ENCODE results near the gene MMP24. TPM values are rescaled to one million over a fixed set of nuclear protein-coding genes. Genes with fewer than 3 reads are reported as not detected.

Gene MMP24
- total and polyA plus RNA-seq, 2 of the 13 experiments (the other 11 are each of a cell fraction or from before 2014, with no cell fraction given): 0.29 to 0.35 TPM

DNA sequence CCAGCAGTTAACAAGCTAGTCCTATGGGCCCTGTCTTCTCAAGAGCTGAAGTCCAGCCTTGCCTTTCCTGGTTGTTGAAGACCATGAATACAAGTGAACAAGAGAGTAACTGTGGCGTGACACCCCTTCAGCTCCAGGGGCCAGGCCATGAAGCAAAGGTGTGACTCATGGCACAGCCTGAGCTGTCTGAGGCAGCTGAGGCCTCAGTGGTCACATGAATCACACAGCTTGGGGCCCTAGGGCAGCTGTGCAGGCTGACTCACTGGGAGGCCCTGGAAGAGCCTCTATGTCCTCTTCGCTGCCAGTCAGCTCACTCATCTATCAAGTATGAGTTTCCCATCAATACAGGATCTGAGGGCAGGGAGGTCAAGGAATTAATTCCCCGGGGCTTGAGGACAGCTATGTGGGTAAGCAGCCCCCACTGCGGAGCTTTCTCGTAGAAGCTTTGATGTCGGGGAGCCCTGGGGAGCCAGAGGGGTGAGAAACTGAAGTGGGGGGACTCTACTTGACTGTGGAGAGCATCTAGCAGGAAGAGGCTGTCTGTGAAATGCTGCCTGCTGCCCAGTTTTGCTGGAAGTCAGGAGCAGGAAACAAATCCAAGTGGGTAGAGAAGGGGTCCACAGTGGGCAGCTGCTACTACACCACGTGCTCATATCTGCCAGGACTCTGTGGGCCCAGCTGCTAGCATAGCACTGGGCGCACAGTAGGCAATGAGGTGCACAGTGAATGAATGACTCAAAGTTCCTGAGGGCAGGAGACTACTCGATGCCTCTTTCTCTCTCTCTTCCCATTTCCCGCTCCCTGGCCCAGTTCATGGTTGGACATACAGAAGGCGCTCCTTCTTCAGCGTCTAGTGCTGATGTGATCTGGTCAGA is 79.4 kb downstream of the MMP24 start (continued):
- TF ChIP-seq ZSCAN29 (CRISPR knock-in tag; conservative IDR thresholded peaks at IDR 0.05) (no peak), REL (CRISPR knock-in tag; conservative IDR thresholded peaks at IDR 0.05) (no peak), ZNF652 (CRISPR knock-in tag; IDR thresholded peaks at IDR 0.05; ENCODE audit: borderline replicate concordance, low read depth) (peak; percentile 94), ZMYM4 (CRISPR knock-in tag; IDR thresholded peaks at IDR 0.05) (no peak), DR1 (CRISPR knock-in tag; IDR thresholded peaks at IDR 0.05) (no peak), NCOA1 (CRISPR knock-in tag; IDR thresholded peaks at IDR 0.05) (no peak), CBFB (CRISPR knock-in tag; IDR thresholded peaks at IDR 0.05) (no peak), MTA3 (CRISPR knock-in tag; IDR thresholded peaks at IDR 0.05) (no peak), NPAS2 (CRISPR knock-in tag; IDR thresholded peaks at IDR 0.05; ENCODE audit: borderline replicate concordance) (no peak), SMAD9 (CRISPR knock-in tag; IDR thresholded peaks at IDR 0.05) (no peak), ZFP37 (CRISPR knock-in tag; IDR thresholded peaks at IDR 0.05; ENCODE audit: borderline replicate concordance) (no peak), HNRNPH1 (optimal IDR thresholded peaks at IDR 0.05; ENCODE audit: low read depth, low read length) (no peak), PRMT3 (CRISPR knock-in tag; IDR thresholded peaks at IDR 0.05; ENCODE audit: borderline replicate concordance, low read depth) (no peak), SETDB1 (CRISPR knock-in tag; IDR thresholded peaks at IDR 0.05; ENCODE audit: borderline replicate concordance) (no peak), ZNF432 (CRISPR knock-in tag; IDR thresholded peaks at IDR 0.05; ENCODE audit: borderline replicate concordance) (no peak), FOXC1 (CRISPR knock-in tag; IDR thresholded peaks at IDR 0.05; ENCODE audit: borderline replicate concordance) (no peak), TCF7 (IDR thresholded peaks at IDR 0.05; ENCODE audit: low read depth) (peak; percentile 27; the same call in 1 of the 2 replicates)
- TF ChIP-seq, protein P1, sequence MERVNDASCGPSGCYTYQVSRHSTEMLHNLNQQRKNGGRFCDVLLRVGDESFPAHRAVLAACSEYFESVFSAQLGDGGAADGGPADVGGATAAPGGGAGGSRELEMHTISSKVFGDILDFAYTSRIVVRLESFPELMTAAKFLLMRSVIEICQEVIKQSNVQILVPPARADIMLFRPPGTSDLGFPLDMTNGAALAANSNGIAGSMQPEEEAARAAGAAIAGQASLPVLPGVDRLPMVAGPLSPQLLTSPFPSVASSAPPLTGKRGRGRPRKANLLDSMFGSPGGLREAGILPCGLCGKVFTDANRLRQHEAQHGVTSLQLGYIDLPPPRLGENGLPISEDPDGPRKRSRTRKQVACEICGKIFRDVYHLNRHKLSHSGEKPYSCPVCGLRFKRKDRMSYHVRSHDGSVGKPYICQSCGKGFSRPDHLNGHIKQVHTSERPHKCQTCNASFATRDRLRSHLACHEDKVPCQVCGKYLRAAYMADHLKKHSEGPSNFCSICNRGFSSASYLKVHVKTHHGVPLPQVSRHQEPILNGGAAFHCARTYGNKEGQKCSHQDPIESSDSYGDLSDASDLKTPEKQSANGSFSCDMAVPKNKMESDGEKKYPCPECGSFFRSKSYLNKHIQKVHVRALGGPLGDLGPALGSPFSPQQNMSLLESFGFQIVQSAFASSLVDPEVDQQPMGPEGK (CRISPR knock-in tag; IDR thresholded peaks at IDR 0.05): peak; percentile 16; the same call in 1 of the 2 replicates
- TF ChIP-seq, protein P2, sequence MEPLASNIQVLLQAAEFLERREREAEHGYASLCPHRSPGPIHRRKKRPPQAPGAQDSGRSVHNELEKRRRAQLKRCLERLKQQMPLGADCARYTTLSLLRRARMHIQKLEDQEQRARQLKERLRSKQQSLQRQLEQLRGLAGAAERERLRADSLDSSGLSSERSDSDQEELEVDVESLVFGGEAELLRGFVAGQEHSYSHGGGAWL (CRISPR knock-in tag; IDR thresholded peaks at IDR 0.05): 0 out of 2 replicates have a peak, but pooled peaks have one; percentile 47
- TF ChIP-seq, protein P3, sequence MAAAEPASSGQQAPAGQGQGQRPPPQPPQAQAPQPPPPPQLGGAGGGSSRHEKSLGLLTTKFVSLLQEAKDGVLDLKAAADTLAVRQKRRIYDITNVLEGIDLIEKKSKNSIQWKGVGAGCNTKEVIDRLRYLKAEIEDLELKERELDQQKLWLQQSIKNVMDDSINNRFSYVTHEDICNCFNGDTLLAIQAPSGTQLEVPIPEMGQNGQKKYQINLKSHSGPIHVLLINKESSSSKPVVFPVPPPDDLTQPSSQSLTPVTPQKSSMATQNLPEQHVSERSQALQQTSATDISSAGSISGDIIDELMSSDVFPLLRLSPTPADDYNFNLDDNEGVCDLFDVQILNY (CRISPR knock-in tag; conservative IDR thresholded peaks at IDR 0.05): no peak
- TF ChIP-seq, protein P4, sequence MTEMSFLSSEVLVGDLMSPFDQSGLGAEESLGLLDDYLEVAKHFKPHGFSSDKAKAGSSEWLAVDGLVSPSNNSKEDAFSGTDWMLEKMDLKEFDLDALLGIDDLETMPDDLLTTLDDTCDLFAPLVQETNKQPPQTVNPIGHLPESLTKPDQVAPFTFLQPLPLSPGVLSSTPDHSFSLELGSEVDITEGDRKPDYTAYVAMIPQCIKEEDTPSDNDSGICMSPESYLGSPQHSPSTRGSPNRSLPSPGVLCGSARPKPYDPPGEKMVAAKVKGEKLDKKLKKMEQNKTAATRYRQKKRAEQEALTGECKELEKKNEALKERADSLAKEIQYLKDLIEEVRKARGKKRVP (CRISPR knock-in tag; IDR thresholded peaks at IDR 0.05): peak in 1 of 2 experiments; percentile 63; a peak in 2 of 4 replicates
- TF ChIP-seq, protein P5, sequence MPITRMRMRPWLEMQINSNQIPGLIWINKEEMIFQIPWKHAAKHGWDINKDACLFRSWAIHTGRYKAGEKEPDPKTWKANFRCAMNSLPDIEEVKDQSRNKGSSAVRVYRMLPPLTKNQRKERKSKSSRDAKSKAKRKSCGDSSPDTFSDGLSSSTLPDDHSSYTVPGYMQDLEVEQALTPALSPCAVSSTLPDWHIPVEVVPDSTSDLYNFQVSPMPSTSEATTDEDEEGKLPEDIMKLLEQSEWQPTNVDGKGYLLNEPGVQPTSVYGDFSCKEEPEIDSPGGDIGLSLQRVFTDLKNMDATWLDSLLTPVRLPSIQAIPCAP (CRISPR knock-in tag; IDR thresholded peaks at IDR 0.05; ENCODE audit: low read depth): no peak
- TF ChIP-seq, protein P6, sequence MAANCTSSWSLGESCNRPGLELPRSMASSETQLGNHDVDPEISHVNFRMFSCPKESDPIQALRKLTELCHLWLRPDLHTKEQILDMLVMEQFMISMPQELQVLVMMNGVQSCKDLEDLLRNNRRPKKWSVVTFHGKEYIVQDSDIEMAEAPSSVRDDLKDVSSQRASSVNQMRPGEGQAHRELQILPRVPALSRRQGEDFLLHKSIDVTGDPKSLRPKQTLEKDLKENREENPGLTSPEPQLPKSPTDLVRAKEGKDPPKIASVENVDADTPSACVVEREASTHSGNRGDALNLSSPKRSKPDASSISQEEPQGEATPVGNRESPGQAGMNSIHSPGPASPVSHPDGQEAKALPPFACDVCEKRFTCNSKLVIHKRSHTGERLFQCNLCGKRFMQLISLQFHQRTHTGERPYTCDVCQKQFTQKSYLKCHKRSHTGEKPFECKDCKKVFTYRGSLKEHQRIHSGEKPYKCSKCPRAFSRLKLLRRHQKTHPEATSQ (CRISPR knock-in tag; IDR thresholded peaks at IDR 0.05; ENCODE audit: borderline replicate concordance): no peak

Data from HepG2 (cell line).